NCI-H524 (cell line): Measurements from ENCODE around the gene NELFA.
A peak's percentile ranks its signal among the peaks of the same experiment; 100 is the strongest.
"Not testable (repeated sequence)": the region's sequence is repeated elsewhere in the genome, so short reads cannot be mapped to it uniquely, and the experiment has no call there.

ENCODE experiments used
- DNase-seq, 2 experiments: peaks; one replicate each; lab custom pipeline; 2025; lab: John Stamatoyannopoulos, UW

Gene NELFA

GRCh38 chr4:2040391-2041238 lies 31.8 kb upstream of the NELFA start:
- peak in 1 of 2 experiments; percentile 37 for DNase-seq

- DNase-seq = no peak
Observed at GRCh38 chr4:2036866-2037265, 28.1 kb upstream of the NELFA start.

GRCh38 chr4:2036327-2036726 lies 27.6 kb upstream of the NELFA start:
- DNase-seq = no peak

- not testable (repeated sequence) for DNase-seq
Observed at GRCh38 chr4:2031161-2031560, 22.4 kb upstream of the NELFA start.

DNA sequence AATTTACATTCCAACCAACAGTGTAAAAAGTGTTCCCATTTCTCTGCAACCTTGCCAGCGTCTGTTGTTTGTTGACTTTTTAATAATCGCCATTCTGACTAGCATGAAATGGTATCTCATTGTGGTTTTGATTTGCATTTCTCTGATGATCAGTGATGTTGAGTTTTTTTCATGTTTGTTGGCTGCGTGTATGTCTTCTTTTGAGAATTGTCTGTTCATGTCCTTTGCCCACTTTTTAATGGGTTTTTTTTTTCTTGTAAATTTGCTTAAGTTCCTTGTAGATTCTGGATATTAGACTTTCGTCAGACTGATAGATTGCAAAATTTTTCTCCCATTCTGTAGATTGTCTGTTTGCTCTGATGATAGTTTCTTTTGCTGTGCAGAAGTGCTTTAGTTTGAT lies 18.3 kb upstream of the NELFA start:
- not testable (repeated sequence) for DNase-seq

- DNase-seq = no peak
Observed at GRCh38 chr4:2025817-2026216, 17.0 kb upstream of the NELFA start.

DNA sequence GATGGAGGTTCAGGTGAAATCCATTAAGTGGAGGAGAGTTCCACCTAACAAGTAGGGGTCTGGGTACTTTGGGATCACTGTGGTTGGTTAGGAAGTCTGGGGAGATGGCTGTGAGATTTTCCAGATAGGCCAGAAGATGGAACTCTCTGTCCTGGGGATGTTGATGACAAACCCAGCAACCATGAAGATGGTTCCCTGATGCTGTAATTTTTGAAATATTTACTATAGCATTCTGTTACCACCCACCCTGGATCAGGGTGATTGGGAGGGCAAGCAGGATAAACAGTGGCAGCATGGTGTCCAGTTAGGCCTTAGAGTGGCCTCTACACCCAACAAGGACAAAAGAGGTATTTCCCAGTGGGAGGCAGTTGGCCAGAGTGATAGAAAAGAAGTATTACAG lies 15.9 kb upstream of the NELFA start:
- DNase-seq = no peak

DNA sequence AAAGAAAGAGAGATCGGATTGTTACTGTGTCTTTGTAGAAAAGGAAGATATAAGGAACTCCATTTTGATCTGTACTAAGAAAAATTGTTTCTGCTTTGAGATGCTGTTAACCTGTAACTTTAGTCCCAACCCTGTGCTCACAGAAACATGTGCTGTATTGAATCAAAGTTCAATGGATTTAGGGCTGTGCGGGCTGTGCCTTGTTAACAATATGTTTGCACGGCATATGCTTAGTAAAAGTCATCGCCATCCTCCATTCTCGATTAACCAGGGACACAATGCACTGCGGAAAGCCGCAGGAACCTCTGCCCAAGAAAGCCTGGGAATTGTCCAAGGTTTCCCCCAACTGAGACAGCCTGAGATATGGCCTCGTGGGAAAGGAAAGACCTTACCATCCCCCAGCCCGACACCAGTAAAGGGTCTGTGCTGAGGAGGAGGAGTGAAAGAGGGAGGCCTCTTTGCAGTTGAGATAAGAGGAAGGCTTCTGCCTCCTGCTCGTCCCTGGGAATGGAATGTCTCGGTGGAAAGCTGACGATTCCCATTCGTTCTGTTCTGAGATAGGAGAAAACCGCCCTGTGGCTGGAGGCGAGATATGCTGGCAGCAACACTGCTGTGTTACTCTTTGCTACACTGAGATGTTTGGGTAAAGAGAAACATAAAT lies 12.7 kb upstream of the NELFA start:
- DNase-seq = not testable (repeated sequence)

GRCh38 chr4:2015008-2015407 lies 6.2 kb upstream of the NELFA start:
- no peak for DNase-seq

GRCh38 chr4:2011583-2011982 lies 2.8 kb upstream of the NELFA start:
- DNase-seq = no peak

GRCh38 chr4:2009651-2010233 lies 968 bp upstream of the NELFA start:
- DNase-seq = peak; percentile 18 to 48

- DNase-seq = no peak
Observed at GRCh38 chr4:2008671-2008920, 178 bp downstream of the NELFA start.

DNA sequence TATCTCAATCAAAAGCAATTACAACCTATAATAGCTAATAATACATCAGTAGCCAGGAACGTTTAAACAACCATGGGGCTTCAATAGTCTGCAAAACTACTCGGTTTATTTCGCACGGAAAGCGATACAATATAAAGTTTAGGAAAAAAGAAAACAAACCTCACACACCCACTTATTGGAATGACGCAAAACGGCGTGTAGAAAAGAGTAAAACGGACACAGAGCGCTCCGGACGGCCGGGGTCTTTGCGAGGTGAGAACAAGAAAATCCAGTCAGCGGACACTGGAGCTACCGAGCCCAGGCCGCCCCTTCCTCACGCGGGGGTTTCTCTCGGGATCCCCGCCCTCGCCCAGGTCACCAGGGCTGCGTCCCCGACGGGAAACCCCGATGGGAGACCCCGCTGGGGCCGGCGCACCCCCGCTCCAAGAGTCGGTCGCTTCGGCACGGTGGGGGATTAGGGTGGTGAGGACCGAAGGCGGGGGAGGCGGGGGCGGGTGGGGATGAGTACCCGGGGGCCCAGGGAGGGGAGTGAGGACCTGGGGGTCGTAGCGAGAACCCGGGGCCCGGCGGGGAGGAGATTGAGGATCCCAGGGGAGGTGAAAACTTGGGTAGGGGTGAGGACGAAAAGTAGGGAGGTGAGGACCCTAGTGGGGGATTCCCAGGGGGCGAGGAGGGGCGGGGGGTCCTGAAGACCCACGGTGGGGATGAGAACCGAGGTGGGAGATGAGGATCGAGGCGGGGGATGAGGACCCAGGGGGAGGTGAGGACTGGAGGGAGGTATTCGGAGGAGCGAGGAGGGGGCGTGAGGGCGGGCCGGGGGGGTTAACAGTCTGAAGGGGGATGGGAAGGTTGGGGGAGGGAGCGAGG lies 737 bp downstream of the NELFA start:
- peak in 1 of 2 experiments; percentile 15 for DNase-seq

DNA sequence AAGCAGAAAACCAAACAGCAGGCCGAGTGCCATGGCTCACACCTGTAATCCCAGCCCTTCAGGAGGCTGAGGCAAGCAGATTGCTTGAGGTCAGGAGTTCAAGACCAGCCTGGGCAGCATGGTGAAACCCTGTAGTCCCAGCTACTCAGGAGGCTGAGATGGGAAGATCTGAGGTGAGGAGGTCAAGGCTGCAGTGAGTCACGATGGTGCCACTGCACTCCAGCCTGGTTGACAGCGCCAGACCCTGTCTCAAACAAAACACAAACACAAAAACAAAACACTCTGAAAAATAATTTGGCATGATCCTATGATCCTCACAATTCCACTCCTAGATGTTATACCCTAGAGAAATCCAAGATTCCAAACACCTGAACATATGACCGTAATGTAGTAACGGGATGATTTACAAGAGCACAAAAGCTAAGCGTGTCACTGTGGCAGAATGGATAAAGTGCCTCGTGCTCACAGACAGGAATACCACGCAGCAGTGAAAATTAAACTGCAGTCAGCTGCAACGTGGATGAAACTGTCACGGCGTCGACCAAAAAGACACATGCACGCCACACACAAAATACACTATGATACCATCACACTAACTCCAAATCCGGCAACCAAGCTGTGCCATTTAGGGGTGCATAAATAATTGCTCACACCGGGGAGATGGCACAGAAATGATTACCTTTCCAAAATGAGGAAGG lies 1.7 kb downstream of the NELFA start:
- no peak for DNase-seq

DNA sequence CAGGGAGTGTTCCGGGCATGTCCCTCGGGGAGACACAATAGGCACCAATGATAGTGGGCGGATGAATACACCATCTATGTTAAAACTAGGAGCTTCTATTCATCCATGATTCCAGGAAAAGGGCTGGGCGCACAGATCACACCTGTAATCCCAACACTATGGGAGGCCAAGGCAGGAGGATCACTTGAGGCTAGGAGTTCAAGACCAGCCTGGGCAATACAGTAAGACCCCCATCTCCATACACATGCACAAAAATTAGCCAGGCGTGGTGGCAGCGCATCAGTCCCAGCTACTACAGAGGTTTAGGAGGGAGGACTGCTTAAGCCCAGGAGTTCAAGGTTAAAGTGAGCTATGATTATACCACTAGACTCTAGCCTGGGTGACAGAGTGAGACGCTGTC lies 2.4 kb downstream of the NELFA start:
- no peak for DNase-seq

GRCh38 chr4:2003361-2003760 lies 5.4 kb downstream of the NELFA start:
- DNase-seq = not testable (repeated sequence)

- not testable (repeated sequence) for DNase-seq
Observed at GRCh38 chr4:1999308-1999707, 9.5 kb downstream of the NELFA start.

- DNase-seq = no peak
Observed at GRCh38 chr4:1998296-1998695, 10.5 kb downstream of the NELFA start.

DNA sequence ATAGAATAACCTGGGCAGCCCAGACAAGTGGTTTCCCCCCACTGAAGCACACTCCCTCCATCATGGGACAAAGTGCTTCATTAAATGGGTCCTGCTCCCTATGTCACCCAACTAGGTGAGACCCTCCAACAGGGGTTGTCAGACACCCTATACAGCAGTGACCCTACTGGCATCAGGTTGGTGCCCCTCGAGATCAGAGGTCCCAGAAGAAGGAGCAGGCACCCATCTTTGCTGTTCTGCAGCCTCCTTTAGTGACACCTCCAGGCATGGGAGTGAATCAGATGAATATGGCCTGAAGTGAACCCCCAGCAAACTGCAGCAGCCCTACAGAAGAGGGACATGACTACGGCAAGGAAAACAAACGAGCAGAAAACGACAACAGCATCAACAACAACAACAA lies 11.1 kb downstream of the NELFA start:
- no peak for DNase-seq

- DNase-seq = no peak
Observed at GRCh38 chr4:1996866-1997611, 11.7 kb downstream of the NELFA start.

DNA sequence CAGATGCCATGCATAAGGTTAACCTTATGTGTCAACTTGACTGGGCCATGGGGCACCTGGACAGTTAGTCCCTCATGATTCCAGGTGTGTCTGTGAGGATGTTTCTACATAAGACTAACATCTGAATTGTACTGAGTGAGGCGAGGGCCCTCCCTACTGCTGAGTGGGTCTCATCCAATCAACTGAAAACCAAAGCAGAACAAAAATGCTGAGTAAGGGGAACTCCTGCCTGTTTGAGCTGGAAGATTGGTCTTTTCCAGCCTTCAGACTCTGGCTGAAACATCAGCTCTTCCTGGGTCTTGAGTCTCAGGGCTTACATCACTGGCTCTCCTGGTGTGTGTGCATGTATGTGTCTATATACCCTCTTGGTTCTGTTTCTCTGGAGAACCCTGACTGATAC lies 13.8 kb downstream of the NELFA start:
- no peak for DNase-seq
